NB4 (cell line): ENCODE data around the gene RER1.

ENCODE experiments used
- DNase-seq: peaks from one replicate; pipeline ENCODE4 v3.0.0; 2010; ENCODE audit warnings: low read depth
- H3K4me3 ChIP-seq: one replicate; pipeline ENCODE4 v1.5.1; 2011; ENCODE audit warnings: mild to moderate bottlenecking, low read depth, low read length, moderate library complexity
- MYC ChIP-seq: IDR thresholded peaks from 2 replicates; pipeline ENCODE4 v1.6.1; 2011; ENCODE audit warnings: low read depth, low read length
- POLR2A ChIP-seq: IDR thresholded peaks from 2 replicates; pipeline ENCODE4 v1.6.1; 2011; ENCODE audit warnings: mild to moderate bottlenecking; ENCODE audit not compliant: insufficient read length; ENCODE audit errors: extremely low read depth
- TF ChIP-seq, protein P1 (sequence below): IDR thresholded peaks from 2 replicates; pipeline ENCODE4 v1.6.1; 2011; ENCODE audit warnings: low read depth, low read length
- TF ChIP-seq, protein P2 (sequence below): IDR thresholded peaks from one replicate; pipeline ENCODE4 v1.5.1; 2012; ENCODE audit warnings: low read depth, low read length

RER1 gene

DNA sequence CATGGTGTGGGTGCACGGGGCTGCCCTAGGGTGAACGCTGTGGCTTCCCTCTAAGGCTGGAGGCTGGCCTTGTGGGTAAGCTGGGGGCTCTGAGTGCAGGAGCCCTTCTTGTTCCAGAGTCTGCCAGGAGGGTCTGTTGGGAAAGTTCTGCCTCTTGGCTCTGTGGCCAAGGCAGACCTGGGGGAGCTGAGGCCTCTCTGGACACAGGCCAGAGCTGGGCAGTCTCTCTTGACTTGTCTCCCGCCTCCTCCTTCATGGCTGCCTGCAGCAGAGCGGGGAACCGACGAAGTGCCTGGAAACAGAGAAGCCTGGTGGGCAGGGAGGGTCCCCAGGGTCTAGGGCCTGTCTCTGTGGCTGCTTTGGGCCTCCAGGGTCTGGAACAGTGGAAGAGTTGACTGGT, 51.0 kb downstream of the RER1 start:
- DNase-seq, result no peak
- no peak overlapping the region for H3K4me3 ChIP-seq

DNA sequence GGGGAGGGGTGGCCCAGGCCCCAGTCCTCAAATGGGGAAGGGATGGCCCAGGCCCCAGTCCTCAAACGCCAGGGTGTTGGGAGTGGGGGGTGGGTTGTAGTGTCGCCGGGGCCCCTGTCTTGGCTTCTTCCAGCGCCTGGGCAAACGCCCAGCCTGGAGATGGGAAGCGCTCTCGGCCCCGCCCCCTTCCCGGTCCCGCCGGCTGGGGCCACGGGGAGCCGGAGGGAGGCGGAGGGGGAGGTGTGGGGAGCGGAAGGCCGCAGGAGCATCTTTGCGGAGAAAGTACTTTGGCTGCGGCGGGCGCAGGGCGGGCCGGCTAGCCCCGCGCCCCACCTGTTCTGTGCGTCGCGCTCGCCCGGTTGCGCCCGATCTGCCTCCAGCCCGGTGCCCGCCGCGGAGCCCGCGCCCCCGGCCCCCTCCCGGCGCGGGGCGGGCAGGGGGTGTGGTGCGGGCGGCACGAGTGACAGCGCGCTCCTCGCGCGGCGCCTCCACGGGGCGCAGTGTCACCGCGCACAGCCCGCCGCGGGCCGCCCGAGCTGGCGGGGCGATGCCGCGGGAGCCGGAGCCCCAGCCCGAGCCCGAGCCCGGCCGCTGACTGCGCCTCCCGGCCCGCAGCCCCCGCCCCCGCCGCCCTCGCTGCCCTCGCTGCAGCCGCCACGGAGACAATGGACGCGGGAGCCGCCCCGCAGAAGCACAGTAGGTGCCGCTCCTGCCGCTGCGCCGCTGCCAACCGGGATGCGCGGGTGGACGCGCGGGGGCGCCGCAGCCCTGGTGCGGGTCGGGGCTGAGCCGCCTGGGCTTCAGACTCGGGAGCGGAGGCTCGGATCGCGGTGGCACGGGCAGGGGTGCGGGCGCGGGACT, 51.9 kb downstream of the RER1 start:
- no peak overlapping the region for H3K4me3 ChIP-seq
- TF ChIP-seq, protein P1, sequence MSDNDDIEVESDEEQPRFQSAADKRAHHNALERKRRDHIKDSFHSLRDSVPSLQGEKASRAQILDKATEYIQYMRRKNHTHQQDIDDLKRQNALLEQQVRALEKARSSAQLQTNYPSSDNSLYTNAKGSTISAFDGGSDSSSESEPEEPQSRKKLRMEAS, result no peak
- TF ChIP-seq POLR2A (no peak), MYC (no peak)
- TF ChIP-seq, protein P2, sequence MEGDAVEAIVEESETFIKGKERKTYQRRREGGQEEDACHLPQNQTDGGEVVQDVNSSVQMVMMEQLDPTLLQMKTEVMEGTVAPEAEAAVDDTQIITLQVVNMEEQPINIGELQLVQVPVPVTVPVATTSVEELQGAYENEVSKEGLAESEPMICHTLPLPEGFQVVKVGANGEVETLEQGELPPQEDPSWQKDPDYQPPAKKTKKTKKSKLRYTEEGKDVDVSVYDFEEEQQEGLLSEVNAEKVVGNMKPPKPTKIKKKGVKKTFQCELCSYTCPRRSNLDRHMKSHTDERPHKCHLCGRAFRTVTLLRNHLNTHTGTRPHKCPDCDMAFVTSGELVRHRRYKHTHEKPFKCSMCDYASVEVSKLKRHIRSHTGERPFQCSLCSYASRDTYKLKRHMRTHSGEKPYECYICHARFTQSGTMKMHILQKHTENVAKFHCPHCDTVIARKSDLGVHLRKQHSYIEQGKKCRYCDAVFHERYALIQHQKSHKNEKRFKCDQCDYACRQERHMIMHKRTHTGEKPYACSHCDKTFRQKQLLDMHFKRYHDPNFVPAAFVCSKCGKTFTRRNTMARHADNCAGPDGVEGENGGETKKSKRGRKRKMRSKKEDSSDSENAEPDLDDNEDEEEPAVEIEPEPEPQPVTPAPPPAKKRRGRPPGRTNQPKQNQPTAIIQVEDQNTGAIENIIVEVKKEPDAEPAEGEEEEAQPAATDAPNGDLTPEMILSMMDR, result no peak
- DNase-seq, result no peak

More for the DNA sequence above, 51.0 kb downstream of the RER1 start:
- TF ChIP-seq MYC (no peak), POLR2A (no peak)
- TF ChIP-seq, protein P1, result no peak

DNA sequence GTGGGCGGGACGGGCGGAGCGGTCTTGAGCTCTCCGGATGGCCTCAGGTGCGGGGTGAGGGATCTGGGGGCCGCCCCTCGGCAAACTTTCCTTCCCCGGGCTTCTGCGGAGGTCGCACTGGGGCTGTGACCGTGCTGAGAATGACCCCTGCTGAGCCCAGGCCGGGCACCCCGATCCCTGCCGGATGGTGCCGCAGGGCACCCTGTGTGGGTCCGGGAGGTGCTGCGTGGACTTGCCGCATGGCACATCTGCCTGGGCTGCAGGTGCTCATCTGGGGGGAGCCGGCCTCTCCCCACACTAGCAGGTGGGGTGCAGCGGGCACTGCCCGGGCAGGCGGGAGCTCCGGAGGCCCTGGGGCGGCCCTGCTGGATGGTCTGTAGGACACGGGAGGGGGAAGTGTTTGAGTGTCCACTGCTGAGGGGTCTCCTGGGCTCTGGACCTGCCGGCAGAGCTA, 52.5 kb downstream of the RER1 start:
- no peak for DNase-seq
- no peak overlapping the region for H3K4me3 ChIP-seq
- TF ChIP-seq, protein P1, result no peak
- TF ChIP-seq POLR2A (no peak), MYC (no peak)
- TF ChIP-seq, protein P2, result no peak

DNA sequence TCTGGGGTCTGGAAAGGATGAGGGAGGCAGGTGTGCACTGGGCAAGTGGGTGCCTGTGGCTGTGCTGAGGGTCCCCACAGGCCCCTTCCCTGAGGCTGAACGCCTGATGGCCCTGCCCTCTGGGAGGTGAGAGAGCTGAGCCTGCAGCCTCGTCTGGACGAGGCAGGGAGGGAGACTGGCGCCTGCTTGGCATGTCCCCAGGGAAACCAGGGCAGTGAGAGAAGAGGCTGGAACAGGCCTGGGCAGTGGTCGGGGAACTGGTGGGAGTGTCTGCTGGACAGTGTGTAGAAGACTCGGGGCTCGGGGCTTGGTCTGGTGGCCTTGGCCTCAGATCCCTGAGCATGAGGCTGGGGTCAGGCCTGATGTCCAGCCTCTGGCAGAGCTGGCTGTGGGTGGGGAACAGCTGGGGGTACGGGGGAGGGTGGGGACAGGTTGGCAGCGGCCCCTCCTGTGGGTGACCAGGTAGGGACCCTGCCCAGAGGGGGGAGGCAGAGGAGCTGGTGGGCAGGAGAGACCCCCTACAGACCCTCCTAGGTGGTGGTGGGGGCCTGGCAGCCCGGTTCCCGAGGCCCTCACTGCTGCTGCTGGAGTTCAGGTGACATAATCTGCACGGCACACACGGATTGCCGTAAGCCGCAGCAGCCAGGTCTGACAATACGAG, 53.7 kb downstream of the RER1 start:
- TF ChIP-seq, protein P2, result no peak
- TF ChIP-seq POLR2A, result no peak
- TF ChIP-seq MYC, result no peak
- TF ChIP-seq, protein P1, result no peak
- H3K4me3 ChIP-seq, result no peak overlapping the region

DNA sequence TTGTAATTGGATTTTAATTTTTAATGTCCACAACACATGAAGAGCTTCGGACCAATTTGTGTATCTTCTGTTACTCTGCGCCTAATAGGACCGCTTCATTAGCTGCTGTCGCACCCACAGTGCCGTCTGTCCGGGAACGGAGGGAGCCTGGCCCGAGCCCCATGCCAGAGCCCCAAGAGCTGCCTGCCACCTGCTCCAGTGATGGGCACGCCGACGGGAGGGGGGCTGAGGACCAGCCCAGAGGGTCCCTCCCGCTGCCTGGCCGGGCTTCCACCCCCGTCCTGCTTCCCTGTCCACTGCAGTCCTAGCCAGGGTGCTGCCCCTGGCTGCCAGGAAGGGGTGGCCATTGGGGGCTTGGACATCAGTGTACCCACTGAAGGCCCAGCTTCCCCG, 54.2 kb downstream of the RER1 start:
- DNase-seq, result no peak

More for the DNA sequence above, 53.7 kb downstream of the RER1 start:
- DNase-seq, result no peak

More for the DNA sequence above, 54.2 kb downstream of the RER1 start:
- no peak overlapping the region for H3K4me3 ChIP-seq
- TF ChIP-seq MYC, result no peak
- TF ChIP-seq, protein P2, result no peak
- TF ChIP-seq, protein P1, result no peak
- TF ChIP-seq POLR2A, result no peak
